HEK293 (cell line): ENCODE results near the gene HAUS8.

Source experiments
- CTCF ChIP-seq: fragments of 450-650 bp; formaldehyde crosslinking; IDR thresholded peaks from 2 replicates; pipeline ENCODE4 v1.5.1; 2016; ENCODE audit warnings: missing biosample characterization, missing genetic modification characterization
- REST ChIP-seq: fragments of 450-650 bp; formaldehyde crosslinking; IDR thresholded peaks from 2 replicates; pipeline ENCODE4 v1.5.1; 2016; ENCODE audit warnings: missing biosample characterization, missing genetic modification characterization
- ZBTB11 ChIP-seq: fragments of 450-650 bp; formaldehyde crosslinking; conservative IDR thresholded peaks from 2 replicates; pipeline ENCODE4 v1.5.1; 2016; ENCODE audit warnings: low read depth, missing biosample characterization, missing genetic modification characterization
- ZNF121 ChIP-seq: fragments of 450-650 bp; formaldehyde crosslinking; IDR thresholded peaks from 2 replicates; pipeline ENCODE4 v1.5.1; 2016; ENCODE audit warnings: missing biosample characterization, missing genetic modification characterization
- ZNF202 ChIP-seq: fragments of 450-650 bp; formaldehyde crosslinking; IDR thresholded peaks from 2 replicates; pipeline ENCODE4 v1.5.1; 2016; ENCODE audit warnings: missing biosample characterization, missing genetic modification characterization, borderline replicate concordance
- ZNF223 ChIP-seq: fragments of 450-650 bp; formaldehyde crosslinking; IDR thresholded peaks from 2 replicates; pipeline ENCODE4 v1.5.1; 2016; ENCODE audit warnings: missing biosample characterization, missing genetic modification characterization
- ZNF311 ChIP-seq: fragments of 450-650 bp; formaldehyde crosslinking; IDR thresholded peaks from 2 replicates; pipeline ENCODE4 v1.5.1; 2017; ENCODE audit warnings: missing biosample characterization, missing genetic modification characterization, borderline replicate concordance
- ZNF324 ChIP-seq: fragments of 450-650 bp; formaldehyde crosslinking; IDR thresholded peaks from 2 replicates; pipeline ENCODE4 v1.5.1; 2016; ENCODE audit warnings: missing biosample characterization, missing genetic modification characterization
- ZNF391 ChIP-seq: fragments of 450-650 bp; formaldehyde crosslinking; IDR thresholded peaks from 2 replicates; pipeline ENCODE4 v1.5.1; 2016; ENCODE audit warnings: low read depth, missing biosample characterization, missing genetic modification characterization, borderline replicate concordance
- ZNF423 ChIP-seq: fragments of 450-650 bp; formaldehyde crosslinking; IDR thresholded peaks from 2 replicates; pipeline ENCODE4 v1.5.1; 2016; ENCODE audit warnings: missing biosample characterization, missing genetic modification characterization
- ZNF433 ChIP-seq: fragments of 450-650 bp; formaldehyde crosslinking; IDR thresholded peaks from 2 replicates; pipeline ENCODE4 v1.5.1; 2016; ENCODE audit warnings: missing biosample characterization, missing genetic modification characterization, low read depth
- ZSCAN16 ChIP-seq: fragments of 450-650 bp; formaldehyde crosslinking; IDR thresholded peaks from 2 replicates; pipeline ENCODE4 v1.5.1; 2016; ENCODE audit warnings: missing biosample characterization, missing genetic modification characterization

- TF ChIP-seq ZNF391 = no peak
- TF ChIP-seq CTCF (tag by site-specific recombination) = no peak
- no peak for TF ChIP-seq ZNF423 (tag by site-specific recombination)
- TF ChIP-seq REST = no peak
- TF ChIP-seq ZNF433 = no peak
- no peak for TF ChIP-seq ZSCAN16 (tag by site-specific recombination)
- no peak for TF ChIP-seq ZNF324 (tag by site-specific recombination)
- TF ChIP-seq ZNF311 (tag by site-specific recombination) = no peak
- TF ChIP-seq ZBTB11 (tag by site-specific recombination) = no peak
- TF ChIP-seq ZNF121 = no peak
- no peak for TF ChIP-seq ZNF202
- no peak for TF ChIP-seq ZNF223 (tag by site-specific recombination)
These were observed 68.7 kb downstream of the HAUS8 start for GRCh38 chr19:17006579-17006978.
